Trophoblast cell (in vitro differentiated cells and primary cell): ENCODE measurements around the gene ZFYVE26. TPM values are rescaled to one million over a fixed set of nuclear protein-coding genes. Genes with fewer than 3 reads are reported as not detected.
A peak's percentile ranks its signal among the peaks of the same experiment; 100 is the strongest.

Source experiments
- DNase-seq, 2 donors: peaks; one replicate each; pipeline ENCODE4 v3.0.0-alpha.2; 2016
- H2AFZ ChIP-seq: 2 replicates; pipeline ENCODE4 v1.6.1; 2013; ENCODE audit warnings: low read length, moderate library complexity, mild to moderate bottlenecking; ENCODE audit not compliant: insufficient read depth, poor library complexity
- H2AK5ac ChIP-seq: 2 replicates; pipeline ENCODE4 v1.6.1; 2013; ENCODE audit warnings: mild to moderate bottlenecking, low read length
- H2BK120ac ChIP-seq: 2 replicates; pipeline ENCODE4 v1.6.1; 2013; ENCODE audit warnings: low read length, mild to moderate bottlenecking, moderate library complexity; ENCODE audit not compliant: insufficient read depth, poor library complexity
- H2BK12ac ChIP-seq: 2 replicates; pipeline ENCODE4 v1.6.1; 2013; ENCODE audit warnings: mild to moderate bottlenecking, low read length, moderate library complexity
- H2BK5ac ChIP-seq: 2 replicates; pipeline ENCODE4 v1.6.1; 2013; ENCODE audit warnings: low read length, low read depth, moderate library complexity, mild to moderate bottlenecking; ENCODE audit not compliant: poor library complexity
- H3K14ac ChIP-seq: 2 replicates; pipeline ENCODE4 v1.6.1; 2013; ENCODE audit warnings: mild to moderate bottlenecking, low read length
- H3K18ac ChIP-seq: 2 replicates; pipeline ENCODE4 v1.6.1; 2013; ENCODE audit warnings: mild to moderate bottlenecking, low read length
- H3K23ac ChIP-seq: 2 replicates; pipeline ENCODE4 v1.6.1; 2013; ENCODE audit warnings: low read length
- H3K27ac ChIP-seq: 2 replicates; pipeline ENCODE4 v1.5.1; 2013; ENCODE audit warnings: low read depth, mild to moderate bottlenecking, inconsistent platforms, low read length, moderate library complexity
- H3K27me3 ChIP-seq: 2 replicates; pipeline ENCODE4 v1.6.1; 2013; ENCODE audit warnings: inconsistent platforms, mild to moderate bottlenecking, low read length, moderate library complexity; ENCODE audit not compliant: insufficient read depth
- H3K36me3 ChIP-seq, 2 experiments: 1 replicate in 1 of 2; 2 replicates in 1 of 2; pipeline ENCODE4 v1.6.1; 2013; ENCODE audit warnings: low read length in 2 of 2, mild to moderate bottlenecking in 2 of 2, moderate library complexity in 1 of 2; ENCODE audit not compliant: insufficient read depth in 2 of 2, control insufficient read depth in 1 of 2
- H3K4ac ChIP-seq: 2 replicates; pipeline ENCODE4 v1.6.1; 2013; ENCODE audit warnings: low read depth, mild to moderate bottlenecking, low read length, moderate library complexity
- H3K4me1 ChIP-seq, 2 experiments: 1 replicate in 1 of 2; 2 replicates in 1 of 2; pipeline ENCODE4 v1.6.1; 2013; ENCODE audit warnings: low read length in 2 of 2, mild to moderate bottlenecking in 2 of 2, moderate library complexity in 1 of 2; ENCODE audit not compliant: insufficient read depth in 2 of 2, control insufficient read depth in 1 of 2
- H3K4me2 ChIP-seq: 2 replicates; pipeline ENCODE4 v1.6.1; 2013; ENCODE audit warnings: inconsistent platforms, mild to moderate bottlenecking, low read length, moderate library complexity
- H3K4me3 ChIP-seq: 2 replicates; pipeline ENCODE4 v1.5.1; 2013; ENCODE audit warnings: mild to moderate bottlenecking, low read depth, low read length, inconsistent platforms
- H3K79me1 ChIP-seq: one replicate; pipeline ENCODE4 v1.6.1; 2013; ENCODE audit warnings: low read length
- H3K79me2 ChIP-seq: 2 replicates; pipeline ENCODE4 v1.6.1; 2013; ENCODE audit warnings: low read length, mild to moderate bottlenecking; ENCODE audit not compliant: control insufficient read depth, insufficient read depth, poor library complexity
- H3K9ac ChIP-seq: 2 replicates; pipeline ENCODE4 v1.6.1; 2013; ENCODE audit warnings: mild to moderate bottlenecking, low read length
- H3K9me3 ChIP-seq: 2 replicates; pipeline ENCODE4 v1.6.1; 2013; ENCODE audit warnings: low read depth, mild to moderate bottlenecking, control low read depth, inconsistent platforms, low read length; ENCODE audit not compliant: insufficient read depth
- H4K12ac ChIP-seq: 2 replicates; pipeline ENCODE4 v1.6.1; 2013; ENCODE audit warnings: low read depth, mild to moderate bottlenecking, low read length, moderate library complexity
- H4K8ac ChIP-seq: 2 replicates; pipeline ENCODE4 v1.6.1; 2013; ENCODE audit warnings: low read depth, mild to moderate bottlenecking, low read length, moderate library complexity
- H4K91ac ChIP-seq: one replicate; pipeline ENCODE4 v1.6.1; 2013; ENCODE audit warnings: low read depth, mild to moderate bottlenecking, low read length, moderate library complexity
- WGBS: extraction: QIAGEN DNeasy Blood & Tissue Kit; methylation state at CpG from one replicate; pipeline ENCODE4 v1.1.7; 2013; ENCODE audit warnings: missing lambda C conversion rate; ENCODE audit not compliant: insufficient read length, insufficient coverage; ENCODE audit errors: extremely low coverage; 5-methylcytosine and 5-hydroxymethylcytosine counted together
- polyA plus RNA-seq: library from polyadenylated mRNA; stranded (reverse); fragments of 200-250 nt; gene quantifications from 2 replicates; pipeline ENCODE4 v1.2.3, GENCODE V29; 2013

Gene ZFYVE26
- polyA plus RNA-seq, result 9.8 and 10.7 TPM in 2 replicates

DNA sequence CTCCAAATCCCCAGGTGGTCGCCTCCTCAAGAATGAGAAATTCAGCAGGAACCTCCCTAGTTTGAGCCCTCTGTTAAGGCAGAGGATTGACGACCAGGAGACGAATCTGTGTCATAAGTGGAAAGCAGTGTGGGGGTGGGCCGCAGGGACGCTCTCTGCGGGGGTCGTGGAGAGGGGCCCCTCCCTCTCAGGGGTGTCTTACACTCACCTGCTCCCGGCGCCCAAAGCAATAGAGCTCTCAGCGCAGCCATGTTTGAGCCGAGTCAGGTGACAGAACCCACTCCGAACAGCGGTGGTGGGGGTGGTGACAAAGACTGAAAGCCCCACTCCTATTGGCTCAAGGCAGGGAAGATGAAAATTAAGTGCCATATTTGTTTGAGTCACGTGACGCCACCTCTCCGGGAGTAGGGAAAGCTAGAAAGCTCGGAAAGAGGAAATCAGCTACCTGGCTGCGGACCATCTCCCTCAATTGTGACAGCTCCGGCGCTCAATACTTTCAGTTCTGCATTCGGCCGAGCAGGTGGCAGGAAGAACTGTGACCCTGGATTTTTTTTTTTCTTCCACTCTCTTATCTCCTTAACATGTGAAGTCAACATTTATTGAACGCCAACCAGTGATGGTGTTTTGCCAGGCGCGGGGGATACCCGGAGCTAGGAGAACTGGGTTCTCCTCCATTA, at the start of gene ZFYVE26:
Gene ZFYVE26, minus strand, starts transcription at position 265 of the 677 bp plus-strand sequence. CDS start 627 bp downstream, outside the sequence.
- H4K91ac ChIP-seq, result peak within 1 kb of the TSS; percentile 96
- no CpG with 5 or more reads among the region's 26 CpGs for WGBS

DNA sequence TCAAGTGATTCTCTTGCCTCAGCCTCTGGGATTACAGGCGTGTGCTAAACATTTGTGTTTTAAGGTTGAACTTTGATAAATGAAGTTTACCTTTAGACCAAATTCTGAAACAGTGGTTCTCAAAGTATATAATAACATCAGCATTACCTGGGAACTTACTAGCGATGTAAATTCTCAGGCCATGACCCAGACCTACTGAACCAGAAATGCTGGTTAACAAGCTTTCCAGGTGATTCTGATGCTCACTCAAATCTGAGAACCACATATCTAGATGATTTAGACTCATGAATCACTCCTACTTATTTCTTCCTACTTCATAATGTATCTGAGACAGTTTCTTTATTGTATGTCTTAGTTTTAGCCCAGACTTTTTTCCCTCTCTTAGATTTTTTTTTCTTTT, 46.8 kb upstream of the ZFYVE26 start:
- H3K14ac ChIP-seq, result no peak overlapping the region
- H2BK5ac ChIP-seq, result no peak overlapping the region
- H2AK5ac ChIP-seq, result no peak overlapping the region
- H3K79me2 ChIP-seq, result no peaks in the 10 kb centered on the region
- H4K8ac ChIP-seq, result no peak overlapping the region
- peaks cover 0 to 1% of the 10 kb centered on the region in 2 experiments for H3K36me3 ChIP-seq
- no peak overlapping the region for H3K4ac ChIP-seq
- no peaks in the 10 kb centered on the region for H3K79me1 ChIP-seq
- no peaks in the 10 kb centered on the region for H3K9me3 ChIP-seq
- H4K12ac ChIP-seq, result no peak overlapping the region
- no peak overlapping the region for H2AFZ ChIP-seq
- H2BK120ac ChIP-seq, result no peak overlapping the region
- no peak overlapping the region for H3K4me2 ChIP-seq
- H3K4me3 ChIP-seq, result no peak overlapping the region
- no peak overlapping the region for H3K27ac ChIP-seq
- no peaks in the 10 kb centered on the region for H3K27me3 ChIP-seq
- H3K23ac ChIP-seq, result no peak overlapping the region
- no CpG with 5 or more reads among the region's 2 CpGs for WGBS
- no peak overlapping the region for H4K91ac ChIP-seq
- no peaks in the 10 kb centered on the region for H3K4me1 ChIP-seq
- no peak overlapping the region for H3K9ac ChIP-seq
- H2BK12ac ChIP-seq, result no peak overlapping the region
- no peak overlapping the region for H3K18ac ChIP-seq
- DNase-seq, result peak; percentile 87 to 92

More for the DNA sequence above, at the start of gene ZFYVE26:
- H2AK5ac ChIP-seq, result peak within 1 kb of the TSS; percentile 72
- H2AFZ ChIP-seq, result peak within 1 kb of the TSS; percentile 99
- H2BK120ac ChIP-seq, result peak within 1 kb of the TSS; percentile 95
- H3K4me1 ChIP-seq, result peaks cover 3 to 6% of the 10 kb centered on the region in 2 experiments
- H3K23ac ChIP-seq, result no peak within 1 kb of the TSS
- no peaks in the 10 kb centered on the region for H3K9me3 ChIP-seq
- peak within 1 kb of the TSS; percentile 98 for H4K12ac ChIP-seq
- H3K18ac ChIP-seq, result peak within 1 kb of the TSS; percentile 98
- H2BK12ac ChIP-seq, result peak within 1 kb of the TSS; percentile 49
- H3K14ac ChIP-seq, result peak within 1 kb of the TSS; percentile 98
- H3K79me1 ChIP-seq, result peaks cover 7% of the 10 kb centered on the region
- no peaks in the 10 kb centered on the region for H3K27me3 ChIP-seq
- H2BK5ac ChIP-seq, result peak within 1 kb of the TSS; percentile 68
- H3K4me3 ChIP-seq, result peak within 1 kb of the TSS; percentile 91
- H3K27ac ChIP-seq, result peak within 1 kb of the TSS; percentile 31
- no peaks in the 10 kb centered on the region for H3K36me3 ChIP-seq
- peak within 1 kb of the TSS; percentile 82 for H3K9ac ChIP-seq
- peak; percentile 93 to 97 for DNase-seq
- peak within 1 kb of the TSS; percentile 58 for H3K4ac ChIP-seq
- H3K4me2 ChIP-seq, result peak within 1 kb of the TSS; percentile 95
- peaks cover 7% of the 10 kb centered on the region for H3K79me2 ChIP-seq
- peak within 1 kb of the TSS; percentile 98 for H4K8ac ChIP-seq

DNA sequence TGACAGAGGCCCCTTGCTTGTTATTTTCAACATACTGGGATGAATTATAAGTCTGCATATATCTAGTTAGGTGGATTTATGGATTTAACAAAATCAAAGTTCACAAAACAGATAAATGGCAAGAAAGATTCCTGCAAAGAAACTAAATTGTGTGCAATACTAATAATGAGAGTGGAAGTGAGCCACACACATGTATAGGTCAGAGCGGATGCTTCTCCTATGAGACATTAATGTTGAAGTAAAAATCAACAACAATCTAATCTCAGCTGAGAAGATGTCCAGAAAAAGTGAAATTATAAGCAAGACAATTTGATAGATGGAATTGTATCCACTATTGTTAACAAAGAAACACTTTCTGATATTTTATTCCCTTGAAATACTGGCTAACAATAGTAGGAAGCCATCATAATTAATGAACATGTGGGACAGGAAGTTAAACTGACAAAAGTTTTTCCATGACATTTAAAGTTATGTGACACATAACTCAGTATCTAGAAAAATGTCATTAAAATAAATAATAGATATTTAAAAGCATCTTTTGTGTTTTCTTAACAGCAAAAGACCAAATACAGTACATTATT, 42.9 kb upstream of the ZFYVE26 start:
- H3K4me3 ChIP-seq, result no peak overlapping the region
- no CpG with 5 or more reads among the region's 1 CpG for WGBS
- H3K4me2 ChIP-seq, result no peak overlapping the region
- no peak overlapping the region for H2AK5ac ChIP-seq
- H2AFZ ChIP-seq, result no peak overlapping the region
- H3K9me3 ChIP-seq, result no peaks in the 10 kb centered on the region
- no peak overlapping the region for H4K91ac ChIP-seq
- H4K12ac ChIP-seq, result no peak overlapping the region
- H3K79me1 ChIP-seq, result no peaks in the 10 kb centered on the region
- no peaks in the 10 kb centered on the region for H3K27me3 ChIP-seq
- DNase-seq, result no peak
- H3K23ac ChIP-seq, result no peak overlapping the region
- no peak overlapping the region for H3K9ac ChIP-seq
- no peak overlapping the region for H3K4ac ChIP-seq
- H2BK12ac ChIP-seq, result no peak overlapping the region
- H3K14ac ChIP-seq, result no peak overlapping the region
- no peak overlapping the region for H4K8ac ChIP-seq
- H3K79me2 ChIP-seq, result no peaks in the 10 kb centered on the region
- H2BK5ac ChIP-seq, result no peak overlapping the region
- no peak overlapping the region for H3K18ac ChIP-seq
- H3K4me1 ChIP-seq, result no peaks in the 10 kb centered on the region
- no peaks in the 10 kb centered on the region for H3K36me3 ChIP-seq
- H2BK120ac ChIP-seq, result no peak overlapping the region
- H3K27ac ChIP-seq, result no peak overlapping the region

DNA sequence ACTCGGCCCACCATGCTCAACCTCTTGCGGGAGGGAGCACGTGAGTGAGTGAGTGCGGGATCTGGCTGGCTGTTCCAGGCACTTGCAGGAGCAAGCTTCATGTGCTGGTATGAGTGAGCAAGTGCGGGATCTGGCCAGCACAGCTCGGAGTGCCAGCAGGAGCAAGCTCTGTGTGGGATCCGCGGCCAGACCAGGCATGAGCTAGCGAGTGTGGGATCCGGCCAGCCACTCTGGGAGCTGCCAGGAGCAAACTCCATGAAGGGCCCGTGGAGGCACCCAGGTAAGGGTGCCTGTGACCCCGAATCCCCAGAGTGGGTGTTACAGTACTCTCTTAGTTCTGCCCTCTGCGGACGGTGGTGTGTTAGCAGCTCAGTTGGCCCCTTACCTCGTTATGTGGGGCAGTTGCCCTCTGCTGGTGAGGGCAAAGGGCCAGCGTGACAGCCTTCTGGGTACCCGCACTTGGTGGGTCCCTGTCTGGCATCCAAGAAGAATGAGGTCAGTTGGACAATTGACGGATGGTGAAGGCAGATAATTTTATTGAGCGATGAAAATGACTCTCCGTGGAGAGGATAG, 41.5 kb upstream of the ZFYVE26 start:
- Histone ChIP-seq H3K36me3 (no peaks in the 10 kb centered on the region), H4K8ac (no peak overlapping the region), H2AK5ac (no peak overlapping the region), H3K9ac (no peak overlapping the region), H4K12ac (no peak overlapping the region), H3K4me1 (no peaks in the 10 kb centered on the region), H4K91ac (no peak overlapping the region), H3K9me3 (no peaks in the 10 kb centered on the region), H2BK120ac (no peak overlapping the region), H3K4ac (no peak overlapping the region), H3K18ac (no peak overlapping the region), H3K27ac (no peak overlapping the region), H2BK12ac (no peak overlapping the region), H2BK5ac (no peak overlapping the region), H3K4me3 (no peak overlapping the region), H3K4me2 (no peak overlapping the region), H3K79me1 (no peaks in the 10 kb centered on the region), H3K27me3 (no peaks in the 10 kb centered on the region), H2AFZ (no peak overlapping the region), H3K79me2 (no peaks in the 10 kb centered on the region), H3K14ac (no peak overlapping the region), H3K23ac (no peak overlapping the region)
- WGBS, result no CpG with 5 or more reads among the region's 20 CpGs
- no peak for DNase-seq
